Measurements from ENCODE around the gene PYGL. TPM values are rescaled to one million over a fixed set of nuclear protein-coding genes. Genes with fewer than 3 reads are reported as not detected.

Gene PYGL
- total and polyA plus RNA-seq, 2 donors (not counting 3 experiments of a cell fraction or from before 2014, with no cell fraction given), result 15.1 to 45.7 TPM

DNA sequence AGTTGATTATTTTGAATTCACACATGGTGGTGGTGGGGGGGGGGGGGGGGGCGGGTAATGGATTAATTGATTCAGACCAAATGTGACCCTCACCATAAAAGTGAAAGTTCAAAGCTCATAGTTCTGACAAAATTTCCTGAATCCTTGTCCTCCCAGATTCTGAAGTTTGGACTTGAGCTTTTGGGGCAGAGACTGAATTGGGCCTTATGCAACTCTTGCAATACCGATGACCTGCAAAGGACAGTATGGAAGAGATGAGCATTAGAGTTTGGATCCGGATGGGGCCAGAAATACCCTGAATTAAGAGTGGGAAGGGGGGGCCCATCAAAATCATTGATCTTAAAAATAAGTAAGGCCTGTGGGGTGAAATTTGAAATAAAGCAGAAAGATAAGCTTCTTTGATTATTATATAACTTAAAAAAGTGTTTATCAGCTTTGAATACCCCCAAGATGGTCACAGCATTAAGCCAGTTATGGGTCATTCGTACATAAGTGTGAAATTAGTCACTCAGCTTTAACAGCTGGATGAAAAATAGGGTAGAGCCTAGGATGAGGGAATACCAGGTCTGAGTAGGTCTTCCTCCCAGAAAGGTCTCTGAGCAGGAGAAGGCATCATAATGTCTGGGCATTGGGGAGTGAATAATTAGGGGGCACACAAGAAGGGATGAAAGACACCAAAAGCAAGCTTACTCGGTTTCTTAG is 2.1 kb upstream of the PYGL start:
- CTCF ChIA-PET, result no interaction called here
- Histone ChIP-seq H3K79me2 (ENCODE audit: control insufficient read depth, insufficient read depth, low read length) (peaks cover 3% of the 10 kb centered on the region), H3K4me1 (ENCODE audit: control insufficient read depth, extremely low read depth, insufficient read depth, low read length) (peaks cover 13% of the 10 kb centered on the region), H3K27me3 (ENCODE audit: control insufficient read depth in 2 of 2, insufficient read depth in 2 of 2, low read length in 2 of 2) (no peaks in the 10 kb centered on the region), H2AFZ (ENCODE audit: low read depth, low read length) (no peak overlapping the region), H3K4me3 (replicated peaks in 1 of 3; ENCODE audit: insufficient read depth in 1 of 3, low read depth in 1 of 3, low read length in 3 of 3) (no peak overlapping the region), H3K9ac (replicated peaks; ENCODE audit: extremely low read depth, insufficient read depth, low read length) (no peak overlapping the region), H3K9me3 (replicated peaks; ENCODE audit: control insufficient read depth, insufficient read depth, low read length) (no peaks in the 10 kb centered on the region), H3K36me3 (ENCODE audit: control insufficient read depth in 2 of 2, extremely low read depth in 1 of 2, insufficient read depth in 2 of 2, low read length in 2 of 2) (no peaks in the 10 kb centered on the region), H3K27ac (ENCODE audit: insufficient read depth, low read depth, low read length) (no peak overlapping the region), H4K20me1 (replicated peaks; ENCODE audit: control insufficient read depth, extremely low read depth, insufficient read depth, low read length) (no peaks in the 10 kb centered on the region), H3K4me2 (ENCODE audit: insufficient read depth, low read length) (no peak overlapping the region), H3K9me1 (replicated peaks; ENCODE audit: control insufficient read depth, extremely low read depth, insufficient read depth, low read length) (no peaks in the 10 kb centered on the region)
- TF ChIP-seq JUN (IDR thresholded peaks at IDR 0.05; ENCODE audit: borderline replicate concordance, insufficient read depth, insufficient read length, low read depth), result no peak
- DNase-seq (ENCODE audit: low read depth, low spot score), result no peak
- intact Hi-C loops (cut with micrococcal nuclease), result no loop called here
- dilution Hi-C loops (cut with MboI; ENCODE audit: extremely low pct_ligation_motif_present, low sequenced_read_pairs), result no loop called here
- POLR2A ChIA-PET, result no interaction called here
- no peak for FAIRE-seq
- no TSS peak for BruUV-seq (replicated peaks)

DNA sequence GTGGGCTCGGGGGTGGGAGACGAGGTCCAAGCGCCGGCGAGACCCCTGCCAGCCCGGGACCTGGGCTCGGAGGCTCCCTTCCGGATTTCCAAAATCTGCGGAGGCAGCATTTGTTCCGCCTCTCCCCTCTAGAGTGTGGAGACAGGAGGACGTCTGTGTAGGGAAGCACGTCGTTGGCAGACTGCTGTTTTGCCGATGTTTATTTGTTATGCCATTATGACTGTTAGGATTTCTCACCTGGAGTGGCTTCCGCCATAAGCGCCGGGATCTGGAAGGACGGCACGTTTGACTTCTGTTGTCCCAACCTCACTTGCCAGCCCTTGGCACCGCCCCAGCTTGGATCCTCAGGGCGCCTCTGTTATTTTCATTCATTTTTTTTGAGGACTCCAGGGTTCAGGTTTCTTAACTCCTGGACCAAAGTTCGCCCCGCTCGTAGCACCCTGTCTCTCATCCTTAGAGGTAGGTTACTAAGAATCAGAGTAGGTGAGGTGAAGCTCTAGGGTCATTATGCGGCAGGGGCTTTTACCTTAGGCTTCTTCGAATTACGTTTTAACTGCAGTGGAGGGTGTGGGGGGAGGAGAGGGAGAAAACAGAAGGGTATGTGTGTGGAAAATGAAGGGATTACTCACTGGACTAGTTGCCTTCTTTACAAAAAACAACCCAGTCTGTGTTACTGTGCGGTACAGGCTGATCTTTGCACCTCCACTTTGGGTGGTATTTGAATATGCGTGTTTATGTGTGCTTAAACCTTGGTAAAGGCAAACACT is 547 bp upstream of the PYGL start:
- POLR2A ChIA-PET, result interaction anchor here (1.5 kb wide), 1 partner anchor 11 kb away, joined by 3 read pairs; no protein-coding TSS in a partner anchor
- peaks cover 13% of the 10 kb centered on the region for H3K4me1 ChIP-seq (ENCODE audit: control insufficient read depth, extremely low read depth, insufficient read depth, low read length)
- H4K20me1 ChIP-seq (replicated peaks; ENCODE audit: control insufficient read depth, extremely low read depth, insufficient read depth, low read length), result no peaks in the 10 kb centered on the region
- intact Hi-C loops (cut with micrococcal nuclease) (no loop called here), dilution Hi-C loops (cut with MboI; ENCODE audit: extremely low pct_ligation_motif_present, low sequenced_read_pairs) (no loop called here)
- H3K4me3 ChIP-seq (replicated peaks in 1 of 3; ENCODE audit: insufficient read depth in 1 of 3, low read depth in 1 of 3, low read length in 3 of 3), result peak overlapping the region; percentile 55 to 79 (median 64)
- H3K79me2 ChIP-seq (ENCODE audit: control insufficient read depth, insufficient read depth, low read length), result peaks cover 3% of the 10 kb centered on the region
- FAIRE-seq (no peak), DNase-seq (ENCODE audit: low read depth, low spot score) (peak; percentile 41)
- peak overlapping the region; percentile 19 for H3K9ac ChIP-seq (replicated peaks; ENCODE audit: extremely low read depth, insufficient read depth, low read length)
- no peaks in the 10 kb centered on the region for H3K36me3 ChIP-seq (ENCODE audit: control insufficient read depth in 2 of 2, extremely low read depth in 1 of 2, insufficient read depth in 2 of 2, low read length in 2 of 2)
- H3K9me3 ChIP-seq (replicated peaks; ENCODE audit: control insufficient read depth, insufficient read depth, low read length), result no peaks in the 10 kb centered on the region
- CTCF ChIA-PET, result interaction anchor here (0.7 to 1.9 kb wide), 4 partner anchors 13 to 274 kb away, joined by 3 to 6 read pairs (median 4); no protein-coding TSS in a partner anchor
- H3K9me1 ChIP-seq (replicated peaks; ENCODE audit: control insufficient read depth, extremely low read depth, insufficient read depth, low read length), result no peaks in the 10 kb centered on the region
- no peaks in the 10 kb centered on the region for H3K27me3 ChIP-seq (ENCODE audit: control insufficient read depth in 2 of 2, insufficient read depth in 2 of 2, low read length in 2 of 2)
- H3K27ac ChIP-seq (ENCODE audit: insufficient read depth, low read depth, low read length), result no peak overlapping the region
- no TSS peak for BruUV-seq (replicated peaks)
- H3K4me2 ChIP-seq (ENCODE audit: insufficient read depth, low read length), result peak overlapping the region; percentile 89
- H2AFZ ChIP-seq (ENCODE audit: low read depth, low read length), result peak overlapping the region; percentile 95
- no peak for TF ChIP-seq POLR2A (IDR thresholded peaks at IDR 0.05; ENCODE audit: low read depth, low read length)
- TF ChIP-seq FOS (IDR thresholded peaks at IDR 0.05; ENCODE audit: borderline replicate concordance, insufficient read depth, low read length), result no peak
- TF ChIP-seq GATA2 (IDR thresholded peaks at IDR 0.05; ENCODE audit: insufficient read depth, insufficient read length, low read depth, low read length), result no peak
- TF ChIP-seq EZH2 (IDR thresholded peaks at IDR 0.05; ENCODE audit: borderline replicate concordance, low read depth, low read length, severe bottlenecking), result no peak
- TF ChIP-seq JUN (IDR thresholded peaks at IDR 0.05; ENCODE audit: borderline replicate concordance, insufficient read depth, insufficient read length, low read depth), result no peak
- TF ChIP-seq, protein P1, sequence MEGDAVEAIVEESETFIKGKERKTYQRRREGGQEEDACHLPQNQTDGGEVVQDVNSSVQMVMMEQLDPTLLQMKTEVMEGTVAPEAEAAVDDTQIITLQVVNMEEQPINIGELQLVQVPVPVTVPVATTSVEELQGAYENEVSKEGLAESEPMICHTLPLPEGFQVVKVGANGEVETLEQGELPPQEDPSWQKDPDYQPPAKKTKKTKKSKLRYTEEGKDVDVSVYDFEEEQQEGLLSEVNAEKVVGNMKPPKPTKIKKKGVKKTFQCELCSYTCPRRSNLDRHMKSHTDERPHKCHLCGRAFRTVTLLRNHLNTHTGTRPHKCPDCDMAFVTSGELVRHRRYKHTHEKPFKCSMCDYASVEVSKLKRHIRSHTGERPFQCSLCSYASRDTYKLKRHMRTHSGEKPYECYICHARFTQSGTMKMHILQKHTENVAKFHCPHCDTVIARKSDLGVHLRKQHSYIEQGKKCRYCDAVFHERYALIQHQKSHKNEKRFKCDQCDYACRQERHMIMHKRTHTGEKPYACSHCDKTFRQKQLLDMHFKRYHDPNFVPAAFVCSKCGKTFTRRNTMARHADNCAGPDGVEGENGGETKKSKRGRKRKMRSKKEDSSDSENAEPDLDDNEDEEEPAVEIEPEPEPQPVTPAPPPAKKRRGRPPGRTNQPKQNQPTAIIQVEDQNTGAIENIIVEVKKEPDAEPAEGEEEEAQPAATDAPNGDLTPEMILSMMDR (IDR thresholded peaks at IDR 0.05; ENCODE audit: extremely low read depth in 1 of 2, insufficient read depth in 1 of 2, low read depth in 1 of 2, low read length in 2 of 2), result no peak
- no peak for TF ChIP-seq POLR2AphosphoS5 (IDR thresholded peaks at IDR 0.05; ENCODE audit: insufficient read depth, low read depth, low read length)
- TF ChIP-seq MYC (IDR thresholded peaks at IDR 0.05; ENCODE audit: low read depth, low read length), result no peak
- TF ChIP-seq, protein P2, sequence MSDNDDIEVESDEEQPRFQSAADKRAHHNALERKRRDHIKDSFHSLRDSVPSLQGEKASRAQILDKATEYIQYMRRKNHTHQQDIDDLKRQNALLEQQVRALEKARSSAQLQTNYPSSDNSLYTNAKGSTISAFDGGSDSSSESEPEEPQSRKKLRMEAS (IDR thresholded peaks at IDR 0.05; ENCODE audit: insufficient read depth, insufficient read length), result no peak
